ENCODE measurements around the gene NPTX1.

The NPTX1 gene

DNA sequence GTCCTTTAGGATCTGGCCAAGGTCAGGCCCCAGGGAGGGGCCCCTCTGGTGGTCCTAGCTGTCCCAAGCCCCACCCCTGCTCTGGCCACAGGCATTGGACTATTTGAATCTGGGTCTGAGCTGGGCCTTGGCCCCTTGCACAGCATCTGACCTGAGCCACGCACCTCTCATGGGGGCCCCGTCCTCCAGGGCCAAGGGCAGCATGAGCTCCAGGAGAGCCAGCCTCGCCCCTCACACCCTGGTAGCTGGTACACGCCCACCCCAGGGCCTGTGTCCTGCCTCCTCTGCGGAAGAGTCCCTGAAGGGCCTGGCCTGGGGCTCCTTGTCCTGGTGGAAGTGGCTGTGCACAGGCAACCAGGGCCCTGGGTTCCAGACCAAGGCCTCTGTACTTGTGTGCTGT is 37.6 kb downstream of the NPTX1 start:
- Histone ChIP-seq H3K36me3 (ENCODE audit: low read length) (no peaks in the 10 kb centered on the region), H3K9ac (ENCODE audit: low read length) (no peak overlapping the region), H3K9me2 (replicated peaks; ENCODE audit: insufficient read depth, low read length) (no peaks in the 10 kb centered on the region), H3K4me2 (ENCODE audit: low read depth, low read length, poor library complexity, severe bottlenecking) (no peak overlapping the region), H3K27me3 (ENCODE audit: low read length) (no peaks in the 10 kb centered on the region), H3K4me3 (ENCODE audit: insufficient read depth, low read length, poor library complexity, severe bottlenecking) (no peak overlapping the region), H3K79me2 (ENCODE audit: insufficient read depth, low read length) (no peaks in the 10 kb centered on the region), H2AFZ (ENCODE audit: low read depth, low read length, severe bottlenecking) (no peak overlapping the region), H3K27ac (ENCODE audit: low read depth, low read length) (no peak overlapping the region), H3K9me3 (ENCODE audit: insufficient read depth, low read length) (no peaks in the 10 kb centered on the region), H3F3A (ENCODE audit: insufficient read depth) (no peaks in the 10 kb centered on the region), H4K20me1 (ENCODE audit: low read depth, low read length) (no peaks in the 10 kb centered on the region)
- TF ChIP-seq, protein P1, sequence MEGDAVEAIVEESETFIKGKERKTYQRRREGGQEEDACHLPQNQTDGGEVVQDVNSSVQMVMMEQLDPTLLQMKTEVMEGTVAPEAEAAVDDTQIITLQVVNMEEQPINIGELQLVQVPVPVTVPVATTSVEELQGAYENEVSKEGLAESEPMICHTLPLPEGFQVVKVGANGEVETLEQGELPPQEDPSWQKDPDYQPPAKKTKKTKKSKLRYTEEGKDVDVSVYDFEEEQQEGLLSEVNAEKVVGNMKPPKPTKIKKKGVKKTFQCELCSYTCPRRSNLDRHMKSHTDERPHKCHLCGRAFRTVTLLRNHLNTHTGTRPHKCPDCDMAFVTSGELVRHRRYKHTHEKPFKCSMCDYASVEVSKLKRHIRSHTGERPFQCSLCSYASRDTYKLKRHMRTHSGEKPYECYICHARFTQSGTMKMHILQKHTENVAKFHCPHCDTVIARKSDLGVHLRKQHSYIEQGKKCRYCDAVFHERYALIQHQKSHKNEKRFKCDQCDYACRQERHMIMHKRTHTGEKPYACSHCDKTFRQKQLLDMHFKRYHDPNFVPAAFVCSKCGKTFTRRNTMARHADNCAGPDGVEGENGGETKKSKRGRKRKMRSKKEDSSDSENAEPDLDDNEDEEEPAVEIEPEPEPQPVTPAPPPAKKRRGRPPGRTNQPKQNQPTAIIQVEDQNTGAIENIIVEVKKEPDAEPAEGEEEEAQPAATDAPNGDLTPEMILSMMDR (IDR thresholded peaks at IDR 0.05; ENCODE audit: insufficient read depth, low read length, poor library complexity, severe bottlenecking): no peak
- TF ChIP-seq EZH2phosphoT487 (conservative IDR thresholded peaks at IDR 0.05; ENCODE audit: low read length): no peak

GRCh38 chr17:80437532-80437931 is 38.9 kb downstream of the NPTX1 start:
- no peaks in the 10 kb centered on the region for H3F3A ChIP-seq (ENCODE audit: insufficient read depth)
- no peaks in the 10 kb centered on the region for H3K9me2 ChIP-seq (replicated peaks; ENCODE audit: insufficient read depth, low read length)
- H3K79me2 ChIP-seq (ENCODE audit: insufficient read depth, low read length): no peaks in the 10 kb centered on the region
- H3K9ac ChIP-seq (ENCODE audit: low read length): no peak overlapping the region
- H3K36me3 ChIP-seq (ENCODE audit: low read length): no peaks in the 10 kb centered on the region
- no peak overlapping the region for H3K4me3 ChIP-seq (ENCODE audit: insufficient read depth, low read length, poor library complexity, severe bottlenecking)
- TF ChIP-seq EZH2phosphoT487 (conservative IDR thresholded peaks at IDR 0.05; ENCODE audit: low read length): no peak
- TF ChIP-seq, protein P1 (IDR thresholded peaks at IDR 0.05; ENCODE audit: insufficient read depth, low read length, poor library complexity, severe bottlenecking): no peak
- no peaks in the 10 kb centered on the region for H3K9me3 ChIP-seq (ENCODE audit: insufficient read depth, low read length)
- no peaks in the 10 kb centered on the region for H3K27me3 ChIP-seq (ENCODE audit: low read length)
- H3K4me2 ChIP-seq (ENCODE audit: low read depth, low read length, poor library complexity, severe bottlenecking): no peak overlapping the region
- no peaks in the 10 kb centered on the region for H4K20me1 ChIP-seq (ENCODE audit: low read depth, low read length)
- H3K27ac ChIP-seq (ENCODE audit: low read depth, low read length): no peak overlapping the region
- no peak overlapping the region for H2AFZ ChIP-seq (ENCODE audit: low read depth, low read length, severe bottlenecking)

GRCh38 chr17:80433916-80434666 is 42.3 kb downstream of the NPTX1 start:
- H3K4me2 ChIP-seq (ENCODE audit: low read depth, low read length, poor library complexity, severe bottlenecking): no peak overlapping the region
- no peaks in the 10 kb centered on the region for H3K9me3 ChIP-seq (ENCODE audit: insufficient read depth, low read length)
- no peaks in the 10 kb centered on the region for H4K20me1 ChIP-seq (ENCODE audit: low read depth, low read length)
- H3K36me3 ChIP-seq (ENCODE audit: low read length): no peaks in the 10 kb centered on the region
- TF ChIP-seq EZH2phosphoT487 (conservative IDR thresholded peaks at IDR 0.05; ENCODE audit: low read length): no peak
- TF ChIP-seq, protein P1 (IDR thresholded peaks at IDR 0.05; ENCODE audit: insufficient read depth, low read length, poor library complexity, severe bottlenecking): no peak
- H3K27ac ChIP-seq (ENCODE audit: low read depth, low read length): no peak overlapping the region
- H2AFZ ChIP-seq (ENCODE audit: low read depth, low read length, severe bottlenecking): no peak overlapping the region
- no peaks in the 10 kb centered on the region for H3K79me2 ChIP-seq (ENCODE audit: insufficient read depth, low read length)
- no peak overlapping the region for H3K4me3 ChIP-seq (ENCODE audit: insufficient read depth, low read length, poor library complexity, severe bottlenecking)
- no peaks in the 10 kb centered on the region for H3K27me3 ChIP-seq (ENCODE audit: low read length)
- H3K9ac ChIP-seq (ENCODE audit: low read length): no peak overlapping the region
- no peaks in the 10 kb centered on the region for H3K9me2 ChIP-seq (replicated peaks; ENCODE audit: insufficient read depth, low read length)
- H3F3A ChIP-seq (ENCODE audit: insufficient read depth): no peaks in the 10 kb centered on the region
